Esophagus squamous epithelium (tissue), 4 donors: ENCODE measurements around the gene CFAP99.

Experiments used
- POLR2A ChIP-seq, 4 donors: fragments of 450-650 bp; IDR thresholded peaks; one replicate each; pipeline ENCODE4 v1.6.1; 2017; ENCODE audit warnings: antibody characterized with exemption in 4 of 4, mild to moderate bottlenecking in 4 of 4, moderate library complexity in 3 of 4
- TF ChIP-seq, protein P1 (sequence below), 6 experiments: fragments of 450-650 bp in 4 of 6; fragments of 200-600 bp in 2 of 6; sonication (generic) in 2 of 6; IDR thresholded peaks; one replicate each; pipeline ENCODE4 v1.5.1; 2016 to 2019; ENCODE audit warnings: antibody characterized with exemption in 6 of 6, mild to moderate bottlenecking in 4 of 6, moderate library complexity in 4 of 6

DNA sequence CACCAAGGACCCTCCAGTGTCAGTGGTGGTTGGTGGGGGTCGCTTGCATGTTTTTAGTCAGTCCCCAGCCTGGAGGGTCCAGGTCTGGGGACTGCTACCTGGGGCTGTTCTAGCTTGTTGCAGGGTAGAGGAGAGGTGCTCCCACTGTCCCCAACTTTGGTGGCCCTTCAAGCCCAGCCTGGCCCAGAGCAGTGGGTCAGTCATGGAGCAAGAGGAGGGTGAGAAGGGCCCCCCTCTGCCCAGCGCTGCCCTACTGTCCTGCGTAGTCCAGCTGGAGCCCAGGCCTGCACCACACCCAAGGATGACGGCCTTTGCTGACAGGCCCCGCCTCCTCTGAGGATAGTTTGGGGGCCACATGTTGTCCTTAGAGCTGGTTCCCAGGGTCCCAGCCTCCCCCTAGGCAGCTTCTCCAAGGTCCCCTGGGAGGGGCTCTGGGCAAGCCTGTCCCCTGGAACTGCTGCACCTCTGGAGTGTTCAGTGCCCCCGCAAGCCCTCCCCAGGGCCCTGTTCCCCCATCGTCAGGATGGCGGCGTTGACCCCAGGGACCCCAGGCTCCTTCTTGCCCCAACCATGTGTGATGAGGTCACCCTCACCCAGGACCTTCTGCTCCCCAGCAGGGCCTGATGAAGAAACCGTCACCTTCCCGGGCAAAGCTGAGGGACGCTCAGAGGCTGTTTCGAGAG is 6.8 kb downstream of the CFAP99 start:
- TF ChIP-seq, protein P1, sequence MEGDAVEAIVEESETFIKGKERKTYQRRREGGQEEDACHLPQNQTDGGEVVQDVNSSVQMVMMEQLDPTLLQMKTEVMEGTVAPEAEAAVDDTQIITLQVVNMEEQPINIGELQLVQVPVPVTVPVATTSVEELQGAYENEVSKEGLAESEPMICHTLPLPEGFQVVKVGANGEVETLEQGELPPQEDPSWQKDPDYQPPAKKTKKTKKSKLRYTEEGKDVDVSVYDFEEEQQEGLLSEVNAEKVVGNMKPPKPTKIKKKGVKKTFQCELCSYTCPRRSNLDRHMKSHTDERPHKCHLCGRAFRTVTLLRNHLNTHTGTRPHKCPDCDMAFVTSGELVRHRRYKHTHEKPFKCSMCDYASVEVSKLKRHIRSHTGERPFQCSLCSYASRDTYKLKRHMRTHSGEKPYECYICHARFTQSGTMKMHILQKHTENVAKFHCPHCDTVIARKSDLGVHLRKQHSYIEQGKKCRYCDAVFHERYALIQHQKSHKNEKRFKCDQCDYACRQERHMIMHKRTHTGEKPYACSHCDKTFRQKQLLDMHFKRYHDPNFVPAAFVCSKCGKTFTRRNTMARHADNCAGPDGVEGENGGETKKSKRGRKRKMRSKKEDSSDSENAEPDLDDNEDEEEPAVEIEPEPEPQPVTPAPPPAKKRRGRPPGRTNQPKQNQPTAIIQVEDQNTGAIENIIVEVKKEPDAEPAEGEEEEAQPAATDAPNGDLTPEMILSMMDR (IDR thresholded peaks at IDR 0.05), result no peak
- no peak for TF ChIP-seq POLR2A (IDR thresholded peaks at IDR 0.05)
